HCT116 (cell line): Measurements from ENCODE around the gene CRADD. TPM values are rescaled to one million over a fixed set of nuclear protein-coding genes. Genes with fewer than 3 reads are reported as not detected.

Experiments
- ATAC-seq: fragments of 200-7000 bp; cut with Tn5 transposase; 2 replicates; pipeline ENCODE4 v1.9.1; 2020; ENCODE audit warnings: mild to moderate bottlenecking, moderate library complexity
- BruUV-seq: library from RNA; stranded (reverse); fragments of 400-500 nt; replicated peaks from 2 replicates; lab custom pipeline; 2021; lab: Mats Ljungman, UMichigan
- CTCF ChIA-PET: fragments of 300-600 bp; sonication (Branson Sonifier 250); formaldehyde crosslinking; loops from one replicate; lab custom pipeline; 2021; ENCODE audit warnings: antibody characterized with exemption; lab: Charles Lee
- POLR2A ChIA-PET: fragments of 300-600, 350-600 bp; sonication (Branson Sonifier 250); formaldehyde crosslinking; loops from one replicate; lab custom pipeline; 2021; ENCODE audit warnings: antibody characterized with exemption; lab: Charles Lee
- RAD21 ChIA-PET, 2 experiments: fragments of 300-600 bp; sonication (Branson Sonifier 250); formaldehyde crosslinking; loops; one replicate each; lab custom pipeline; 2023; ENCODE audit warnings: low total read pairs in 2 of 2; ENCODE audit not compliant: uncharacterized antibody in 2 of 2, unreplicated experiment in 2 of 2, low non-redundant PET in 1 of 2; lab: Charles Lee
- DNase-seq: peaks from one replicate; pipeline ENCODE4 v3.0.0-alpha.2; 2010; ENCODE audit warnings: low read depth, low spot score
- H2AFZ ChIP-seq: fragments of 200-600 bp; shearing (Covaris generic), sonication (generic); 2 replicates; pipeline ENCODE4 v1.6.1; 2017; ENCODE audit warnings: low read depth, mixed run types, mixed read lengths, antibody characterized with exemption, low read length; ENCODE audit not compliant: poor library complexity, severe bottlenecking
- H3K27ac ChIP-seq: 2 replicates; pipeline ENCODE4 v1.5.1; 2012; ENCODE audit warnings: low read depth, low read length
- H3K27me3 ChIP-seq: fragments of 200-600 bp; sonication (generic); 2 replicates; pipeline ENCODE4 v1.6.1; 2016; ENCODE audit warnings: mixed run types, low read length, mixed read lengths; ENCODE audit not compliant: insufficient read depth
- H3K36me3 ChIP-seq, 2 experiments: fragments of 200-500 bp in 1 of 2; fragments of 200-600 bp in 1 of 2; sonication (Bioruptor generic) in 1 of 2; sonication (generic) in 1 of 2; 2 replicates each; pipeline versions ENCODE4 v1.5.1 to v1.6.1; 2014 to 2016; ENCODE audit warnings: low read length in 2 of 2, inconsistent platforms in 1 of 2, mixed read lengths in 1 of 2, mixed run types in 1 of 2; ENCODE audit not compliant: insufficient read depth in 2 of 2, control insufficient read depth in 1 of 2
- H3K4me1 ChIP-seq, 2 experiments: fragments of 200-600 bp in 1 of 2; sonication (generic) in 1 of 2; 2 replicates each; pipeline versions ENCODE4 v1.5.1 to v1.6.1; 2012 to 2017; ENCODE audit warnings: low read length in 2 of 2, inconsistent platforms in 1 of 2, mild to moderate bottlenecking in 1 of 2, mixed read lengths in 1 of 2, mixed run types in 1 of 2, moderate library complexity in 1 of 2; ENCODE audit not compliant: insufficient read depth in 2 of 2, control insufficient read depth in 1 of 2
- H3K4me2 ChIP-seq: fragments of 200-600 bp; sonication (generic); 2 replicates; pipeline ENCODE4 v1.6.1; 2017; ENCODE audit warnings: mixed run types, low read length, mixed read lengths
- H3K4me3 ChIP-seq, 2 experiments: fragments of 200-600 bp in 1 of 2; sonication (generic) in 1 of 2; replicated peaks in 1 of 2; 2 replicates each; pipeline ENCODE4 v1.5.1; 2011 to 2016; ENCODE audit warnings: low read length in 2 of 2, control low read depth in 1 of 2, low read depth in 1 of 2, mild to moderate bottlenecking in 1 of 2, mixed read lengths in 1 of 2, mixed run types in 1 of 2
- H3K79me2 ChIP-seq: fragments of 200-600 bp; sonication (generic); 2 replicates; pipeline ENCODE4 v1.6.1; 2017; ENCODE audit warnings: mild to moderate bottlenecking, mixed run types, low read length, moderate library complexity, mixed read lengths; ENCODE audit not compliant: insufficient read depth
- H3K9ac ChIP-seq: fragments of 200-600 bp; sonication (generic); 2 replicates; pipeline ENCODE4 v1.6.1; 2016; ENCODE audit warnings: low read length, mixed read lengths
- H3K9me2 ChIP-seq: fragments of 200-600 bp; sonication (generic), shearing (Covaris generic); 2 replicates; pipeline ENCODE4 v1.6.1; 2017; ENCODE audit warnings: mixed run types, mild to moderate bottlenecking, moderate library complexity; ENCODE audit not compliant: insufficient read depth
- H3K9me3 ChIP-seq, 2 experiments: fragments of 200-500 bp in 1 of 2; fragments of 200-600 bp in 1 of 2; sonication (Bioruptor generic) in 1 of 2; sonication (generic) in 1 of 2; 2 replicates each; pipeline ENCODE4 v1.6.1; 2014 to 2017; ENCODE audit warnings: low read length in 2 of 2, mixed read lengths in 2 of 2, inconsistent platforms in 1 of 2, low read depth in 1 of 2, mild to moderate bottlenecking in 1 of 2, mixed run types in 1 of 2, moderate library complexity in 1 of 2; ENCODE audit not compliant: control insufficient read depth in 1 of 2, insufficient read depth in 1 of 2
- H4K20me1 ChIP-seq: fragments of 200-600 bp; sonication (generic), shearing (Covaris generic); 2 replicates; pipeline ENCODE4 v1.6.1; 2017; ENCODE audit warnings: mixed run types, mild to moderate bottlenecking, moderate library complexity; ENCODE audit not compliant: insufficient read depth
- ATF3 ChIP-seq: IDR thresholded peaks from 2 replicates; pipeline ENCODE4 v1.6.1; 2012
- CBX3 ChIP-seq: IDR thresholded peaks from 2 replicates; pipeline ENCODE4 v1.6.1; 2012; ENCODE audit warnings: low read depth
- CEBPB ChIP-seq: IDR thresholded peaks from 2 replicates; pipeline ENCODE4 v1.6.1; 2012; ENCODE audit warnings: low read depth
- EGR1 ChIP-seq: IDR thresholded peaks from 2 replicates; pipeline ENCODE4 v1.6.1; 2012; ENCODE audit warnings: low read depth
- ELF1 ChIP-seq: IDR thresholded peaks from 2 replicates; pipeline ENCODE4 v1.6.1; 2012; ENCODE audit warnings: low read depth, borderline replicate concordance
- EZH2phosphoT487 ChIP-seq: fragments of 200-600 bp; IDR thresholded peaks from 2 replicates; pipeline ENCODE4 v1.6.1; 2018; ENCODE audit warnings: antibody characterized with exemption, borderline replicate concordance
- FOSL1 ChIP-seq: IDR thresholded peaks from 2 replicates; pipeline ENCODE4 v1.6.1; 2012; ENCODE audit warnings: low read depth
- JUND ChIP-seq: IDR thresholded peaks from 2 replicates; pipeline ENCODE4 v1.6.1; 2012
- POLR2AphosphoS5 ChIP-seq: IDR thresholded peaks from 2 replicates; pipeline ENCODE4 v1.6.1; 2011; ENCODE audit warnings: mild to moderate bottlenecking, low read depth, low read length, moderate library complexity
- SIN3A ChIP-seq: IDR thresholded peaks from 2 replicates; pipeline ENCODE4 v1.6.1; 2012; ENCODE audit warnings: low read depth
- SP1 ChIP-seq: IDR thresholded peaks from 2 replicates; pipeline ENCODE4 v1.6.1; 2012; ENCODE audit warnings: low read depth
- TCF7L2 ChIP-seq: IDR thresholded peaks from 2 replicates; pipeline ENCODE4 v1.7.0; 2011; ENCODE audit warnings: borderline replicate concordance, inconsistent platforms; ENCODE audit not compliant: insufficient read depth, insufficient read length; ENCODE audit errors: extremely low read depth
- ZFX ChIP-seq: fragments of 450-650 bp; IDR thresholded peaks from 2 replicates; pipeline ENCODE4 v1.6.1; 2017
- intact Hi-C: fragments of 100-400 bp; cut with micrococcal nuclease; formaldehyde crosslinking; loops from 2 replicates; pipeline ENCODE4 v1.10.0; 2022
- total RNA-seq: library from RNA; stranded (reverse); gene quantifications from one replicate; pipeline ENCODE4 v1.2.1, GENCODE V29; 2021; ENCODE audit not compliant: unreplicated experiment
- TF ChIP-seq, protein P1 (sequence below): IDR thresholded peaks from 2 replicates; pipeline ENCODE4 v1.6.1; 2012

Gene CRADD
- total RNA-seq, 1 experiment from 2014 or later: 12.2 TPM

DNA sequence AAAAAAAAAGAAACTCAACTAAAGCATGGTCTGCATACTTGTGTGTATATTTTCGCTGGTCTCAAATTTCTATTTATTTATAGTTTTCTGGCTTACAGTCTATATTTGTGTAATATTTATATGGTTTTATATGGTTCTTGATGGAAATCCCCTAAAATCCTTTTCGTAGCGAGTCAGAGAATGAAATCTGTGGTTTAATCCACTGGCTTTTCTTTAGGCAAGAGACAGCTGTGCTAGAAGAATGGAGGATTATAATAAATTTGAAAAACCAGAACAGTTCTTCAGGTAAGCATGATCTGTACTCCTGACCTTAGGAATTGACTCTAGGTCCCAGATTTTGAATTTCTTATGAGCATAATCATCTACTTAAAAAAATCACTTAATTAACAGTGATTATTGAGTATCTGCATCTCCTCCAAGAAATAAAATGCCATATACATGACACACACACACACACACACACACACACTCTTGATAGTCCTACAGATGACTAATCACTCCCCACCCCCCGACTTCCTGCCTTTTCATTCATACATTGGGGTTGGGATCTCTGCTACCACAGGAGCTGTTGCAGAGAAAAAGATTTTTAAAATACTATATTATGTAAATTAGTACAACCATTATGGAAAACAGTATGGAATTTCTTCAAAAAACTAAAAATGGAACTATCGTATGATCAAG, 113.4 kb downstream of the CRADD start:
- DNase-seq: no peak
- Histone ChIP-seq H3K4me1 (peaks cover 24 to 49% of the 10 kb centered on the region in 2 experiments), H3K27ac (no peak overlapping the region), H3K9ac (no peak overlapping the region), H3K4me2 (peak overlapping the region; percentile 46), H3K79me2 (no peaks in the 10 kb centered on the region)
- RAD21 ChIA-PET: no interaction called here
- intact Hi-C loops: no loop called here
- TF ChIP-seq CBX3 (peak; percentile 43; the same call in 1 of the 2 replicates), SP1 (peak; percentile 63), EGR1 (peak; percentile 37; the same call in 1 of the 2 replicates), CEBPB (no peak), ELF1 (peak; percentile 30), JUND (peak; percentile 74), ZFX (no peak), ATF3 (no peak), FOSL1 (peak; percentile 86)
- TF ChIP-seq, protein P1, sequence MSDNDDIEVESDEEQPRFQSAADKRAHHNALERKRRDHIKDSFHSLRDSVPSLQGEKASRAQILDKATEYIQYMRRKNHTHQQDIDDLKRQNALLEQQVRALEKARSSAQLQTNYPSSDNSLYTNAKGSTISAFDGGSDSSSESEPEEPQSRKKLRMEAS: 0 out of 2 replicates have a peak, but pooled peaks have one; percentile 14
- TF ChIP-seq, all 23 proteins: peak for 7
- POLR2A ChIA-PET: no interaction called here
- no TSS peak for BruUV-seq
- ATAC-seq: peak; percentile 58
- no peaks in the 10 kb centered on the region for H3K9me3 ChIP-seq
- H3K4me3 ChIP-seq: no peak overlapping the region
- H3K27me3 ChIP-seq: no peaks in the 10 kb centered on the region
- no peaks in the 10 kb centered on the region for H3K9me2 ChIP-seq
- H2AFZ ChIP-seq: no peak overlapping the region
- H3K36me3 ChIP-seq: peaks cover 0 to 6% of the 10 kb centered on the region in 2 experiments; a peak in 1 of 4 replicates
- no peaks in the 10 kb centered on the region for H4K20me1 ChIP-seq
- CTCF ChIA-PET: no interaction called here

DNA sequence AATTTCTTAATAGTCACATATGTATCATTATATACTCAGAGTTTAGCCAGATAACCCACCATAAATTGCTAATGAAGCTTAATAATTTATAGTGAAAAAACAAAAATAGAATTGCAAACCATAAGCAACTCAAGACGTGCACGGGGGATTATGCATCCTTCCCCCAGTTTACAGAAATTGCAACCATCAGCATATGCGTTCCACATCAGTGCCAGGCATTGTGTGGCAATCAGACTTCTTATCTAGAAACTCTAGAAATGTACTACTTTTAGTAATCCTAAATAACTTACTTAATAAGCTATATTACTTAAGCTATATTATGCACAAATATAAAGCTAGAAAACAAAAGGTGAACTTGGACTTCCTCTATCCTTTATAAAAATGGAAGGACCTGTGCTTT, 115.8 kb downstream of the CRADD start:
- no peak overlapping the region for H3K4me2 ChIP-seq
- TF ChIP-seq, protein P1: no peak
- TF ChIP-seq EZH2phosphoT487: no peak
- no peak for TF ChIP-seq TCF7L2
- no peak for TF ChIP-seq SIN3A
- TF ChIP-seq POLR2AphosphoS5: no peak
- H3K4me3 ChIP-seq: no peak overlapping the region
- ChIA-PET RAD21 (no interaction called here), POLR2A (no interaction called here), CTCF (no interaction called here)
- DNase-seq: no peak
- no peaks in the 10 kb centered on the region for H3K79me2 ChIP-seq
- intact Hi-C loops: no loop called here
- no peak for ATAC-seq
- BruUV-seq: no TSS peak
- no peaks in the 10 kb centered on the region for H4K20me1 ChIP-seq
- peaks cover 6 to 25% of the 10 kb centered on the region in 2 experiments for H3K4me1 ChIP-seq
- H2AFZ ChIP-seq: no peak overlapping the region
- no peaks in the 10 kb centered on the region for H3K27me3 ChIP-seq
- no peak overlapping the region for H3K27ac ChIP-seq
- H3K9me3 ChIP-seq: no peaks in the 10 kb centered on the region
- H3K9me2 ChIP-seq: no peaks in the 10 kb centered on the region
- peaks cover 0 to under 1% of the 10 kb centered on the region in 2 experiments; a peak in 1 of 4 replicates for H3K36me3 ChIP-seq
- no peak overlapping the region for H3K9ac ChIP-seq
